H1 (cell line): ENCODE results near the gene PSMB9. TPM values are rescaled to one million over a fixed set of nuclear protein-coding genes. Genes with fewer than 3 reads are reported as not detected.

Experiments
- CTCF ChIA-PET: fragments of 300-600 bp; sonication (Branson Sonifier 250); formaldehyde crosslinking; loops from one replicate; lab custom pipeline; 2021; ENCODE audit not compliant: partially characterized antibody; lab: Charles Lee
- POLR2A ChIA-PET: fragments of 300-600 bp; sonication (Branson Sonifier 250); formaldehyde crosslinking; loops from one replicate; lab custom pipeline; 2021; ENCODE audit warnings: inconsistent platforms; ENCODE audit not compliant: partially characterized antibody; lab: Charles Lee
- DNase-seq, 2 experiments: peaks; one replicate each; pipeline versions ENCODE4 v3.0.0 to v3.0.0-alpha.2; 2010 to 2022; ENCODE audit warnings: low spot score in 2 of 2, low read depth in 1 of 2, mixed read lengths in 1 of 2
- FAIRE-seq: peaks from 2 replicates; lab custom pipeline; 2011; peaks lifted over from hg19 to GRCh38; lab: Jason Lieb, UNC
- H2AFZ ChIP-seq: 2 replicates; pipeline ENCODE4 v1.8.1; 2012; ENCODE audit warnings: low read length, inconsistent platforms
- H2AK5ac ChIP-seq: 2 replicates; pipeline ENCODE4 v1.6.1; 2013; ENCODE audit warnings: low read depth, low read length
- H2BK120ac ChIP-seq: replicated peaks from 2 replicates; pipeline ENCODE3; 2013; ENCODE audit warnings: low read depth, low read length, inconsistent platforms
- H2BK12ac ChIP-seq: 2 replicates; pipeline ENCODE4 v1.6.1; 2013; ENCODE audit warnings: low read depth, low read length
- H2BK15ac ChIP-seq: 2 replicates; pipeline ENCODE4 v1.6.1; 2013; ENCODE audit warnings: low read length
- H2BK20ac ChIP-seq: 2 replicates; pipeline ENCODE4 v1.6.1; 2013; ENCODE audit warnings: low read length
- H2BK5ac ChIP-seq: 2 replicates; pipeline ENCODE4 v1.6.1; 2013; ENCODE audit warnings: low read depth, low read length
- H3K14ac ChIP-seq: 2 replicates; pipeline ENCODE4 v1.6.1; 2013; ENCODE audit warnings: inconsistent platforms; ENCODE audit not compliant: insufficient read length
- H3K18ac ChIP-seq: 2 replicates; pipeline ENCODE4 v1.6.1; 2013; ENCODE audit warnings: low read length; ENCODE audit errors: extremely low read depth
- H3K23ac ChIP-seq: 2 replicates; pipeline ENCODE4 v1.6.1; 2013; ENCODE audit warnings: inconsistent platforms; ENCODE audit not compliant: insufficient read length
- H3K23me2 ChIP-seq: 2 replicates; pipeline ENCODE4 v1.6.1; 2013; ENCODE audit warnings: low read depth, low read length
- H3K27ac ChIP-seq: 2 replicates; pipeline ENCODE4 v1.6.1; 2011; ENCODE audit warnings: low read depth, low read length, inconsistent platforms
- H3K27me3 ChIP-seq, 4 experiments: replicated peaks in 1 of 4; 1 replicate in 1 of 4; 2 replicates in 3 of 4; pipeline versions ENCODE4 v1.6.1 to v1.8.1; 2011 to 2013; ENCODE audit warnings: low read length in 3 of 4, mild to moderate bottlenecking in 3 of 4, inconsistent platforms in 2 of 4, mixed read lengths in 2 of 4, moderate library complexity in 1 of 4; ENCODE audit not compliant: control insufficient read depth in 3 of 4, insufficient read depth in 3 of 4; ENCODE audit errors: extremely low read depth in 1 of 4
- H3K36me3 ChIP-seq, 4 experiments: 2 replicates each; pipeline versions ENCODE4 v1.6.1 to v1.8.1; 2011 to 2013; ENCODE audit warnings: mild to moderate bottlenecking in 4 of 4, low read length in 3 of 4, moderate library complexity in 2 of 4, control low read depth in 1 of 4, inconsistent platforms in 1 of 4; ENCODE audit not compliant: insufficient read depth in 4 of 4, control insufficient read depth in 2 of 4
- H3K4ac ChIP-seq: replicated peaks from 2 replicates; pipeline ENCODE3; 2013; ENCODE audit warnings: low read length, low read depth, mixed read lengths, inconsistent platforms; ENCODE audit not compliant: insufficient read length
- H3K4me1 ChIP-seq, 4 experiments: replicated peaks in 1 of 4; 1 replicate in 1 of 4; 2 replicates in 3 of 4; pipeline versions ENCODE4 v1.6.1 to v1.8.1; 2011 to 2013; ENCODE audit warnings: low read length in 3 of 4, inconsistent platforms in 2 of 4, mixed read lengths in 1 of 4; ENCODE audit not compliant: insufficient read depth in 4 of 4, control insufficient read depth in 3 of 4
- H3K4me2 ChIP-seq, 2 experiments: 2 replicates each; pipeline versions ENCODE4 v1.6.1 to v1.8.1; 2011 to 2013; ENCODE audit warnings: low read depth in 2 of 2, low read length in 2 of 2, control low read depth in 1 of 2, inconsistent platforms in 1 of 2, mild to moderate bottlenecking in 1 of 2; ENCODE audit not compliant: insufficient read depth in 1 of 2
- H3K4me3 ChIP-seq, 4 experiments: fragments of 200-600, 300-600 bp in 1 of 4; sonication (generic), shearing (Covaris generic), sonication (Bioruptor Twin) in 1 of 4; 2 replicates each; pipeline versions ENCODE4 v1.5.1 to v1.8.1; 2011 to 2016; ENCODE audit warnings: low read length in 4 of 4, low read depth in 3 of 4, control low read depth in 2 of 4, inconsistent platforms in 2 of 4, mild to moderate bottlenecking in 2 of 4, mixed read lengths in 1 of 4, moderate library complexity in 1 of 4; ENCODE audit not compliant: insufficient read depth in 2 of 4; ENCODE audit errors: extremely low read depth in 1 of 4
- H3K56ac ChIP-seq: replicated peaks from 2 replicates; pipeline ENCODE3; 2013; ENCODE audit warnings: low read depth, mild to moderate bottlenecking, mixed read lengths, low read length, inconsistent platforms; ENCODE audit not compliant: insufficient read length
- H3K79me1 ChIP-seq: 2 replicates; pipeline ENCODE4 v1.6.1; 2013; ENCODE audit warnings: low read depth, low read length, control low read depth
- H3K79me2 ChIP-seq, 2 experiments: 2 replicates each; pipeline versions ENCODE4 v1.6.1 to v1.8.1; 2012 to 2013; ENCODE audit warnings: low read length in 2 of 2, mild to moderate bottlenecking in 2 of 2, inconsistent platforms in 1 of 2; ENCODE audit not compliant: insufficient read depth in 2 of 2, control insufficient read depth in 1 of 2
- H3K9ac ChIP-seq, 4 experiments: replicated peaks in 1 of 4; 1 replicate in 1 of 4; 2 replicates in 3 of 4; pipeline versions ENCODE4 v1.6.1 to v1.8.1; 2011 to 2013; ENCODE audit warnings: low read depth in 3 of 4, low read length in 3 of 4, control low read depth in 2 of 4, mild to moderate bottlenecking in 2 of 4, moderate library complexity in 2 of 4, inconsistent platforms in 1 of 4; ENCODE audit errors: extremely low read depth in 1 of 4
- H3K9me3 ChIP-seq, 2 experiments: 2 replicates each; pipeline versions ENCODE4 v1.6.1 to v1.8.1; 2012 to 2013; ENCODE audit warnings: mild to moderate bottlenecking in 2 of 2, moderate library complexity in 2 of 2, control low read depth in 1 of 2, inconsistent platforms in 1 of 2, low read depth in 1 of 2, low read length in 1 of 2, mixed read lengths in 1 of 2; ENCODE audit not compliant: insufficient read depth in 2 of 2
- H4K20me1 ChIP-seq, 2 experiments: replicated peaks in 1 of 2; 2 replicates each; pipeline versions ENCODE3 to v1.8.1; 2011 to 2013; ENCODE audit warnings: inconsistent platforms in 2 of 2, low read length in 2 of 2, mild to moderate bottlenecking in 1 of 2; ENCODE audit not compliant: insufficient read depth in 2 of 2, control insufficient read depth in 1 of 2
- H4K5ac ChIP-seq: 2 replicates; pipeline ENCODE4 v1.6.1; 2013; ENCODE audit warnings: low read length, low read depth, mixed read lengths, inconsistent platforms; ENCODE audit not compliant: insufficient read length
- H4K8ac ChIP-seq: 2 replicates; pipeline ENCODE4 v1.8.0; 2013; ENCODE audit warnings: mild to moderate bottlenecking, moderate library complexity, low read length, inconsistent platforms; ENCODE audit not compliant: insufficient read depth; ENCODE audit errors: extremely low read depth
- H4K91ac ChIP-seq: replicated peaks from 2 replicates; pipeline ENCODE3; 2013; ENCODE audit warnings: low read length, mixed read lengths, inconsistent platforms; ENCODE audit not compliant: insufficient read length
- CREB1 ChIP-seq: IDR thresholded peaks from 2 replicates; pipeline ENCODE4 v1.6.1; 2012; ENCODE audit warnings: inconsistent platforms
- JUND ChIP-seq: IDR thresholded peaks from 2 replicates; pipeline ENCODE4 v1.6.1; 2011; ENCODE audit warnings: mild to moderate bottlenecking, improper control_type of control experiment, low read length
- NANOG ChIP-seq: IDR thresholded peaks from 2 replicates; pipeline ENCODE4 v1.6.1; 2011; ENCODE audit warnings: low read length, low read depth, mild to moderate bottlenecking, inconsistent platforms; ENCODE audit not compliant: insufficient read depth, poor library complexity, severe bottlenecking
- POLR2AphosphoS5 ChIP-seq: IDR thresholded peaks from 2 replicates; pipeline ENCODE4 v1.6.1; 2011; ENCODE audit warnings: low read depth, low read length
- RAD21 ChIP-seq, 2 experiments: IDR thresholded peaks in 1 of 2; conservative IDR thresholded peaks in 1 of 2; 2 replicates each; pipeline ENCODE4 v1.6.1; 2011; ENCODE audit warnings: low read depth in 2 of 2, low read length in 2 of 2, improper control_type of control experiment in 1 of 2, inconsistent platforms in 1 of 2, mild to moderate bottlenecking in 1 of 2, moderate library complexity in 1 of 2
- RFX5 ChIP-seq: IDR thresholded peaks from 2 replicates; pipeline ENCODE4 v1.6.1; 2011; ENCODE audit warnings: low read depth, low read length, improper control_type of control experiment, borderline replicate concordance
- SIRT6 ChIP-seq: IDR thresholded peaks from one replicate; pipeline ENCODE4 v1.7.1; 2012; ENCODE audit warnings: low read length, inconsistent platforms
- TEAD4 ChIP-seq: IDR thresholded peaks from 2 replicates; pipeline ENCODE4 v1.6.1; 2012; ENCODE audit warnings: low read depth, low read length, inconsistent platforms, mixed read lengths
- WGBS, 2 experiments: shearing (Covaris generic) in 1 of 2; methylation state at CpG; one replicate each; pipeline versions ENCODE4 v1.1.6 to v1.1.7; 2013 to 2015; ENCODE audit warnings: low lambda C conversion rate in 2 of 2, mixed read lengths in 2 of 2, inconsistent platforms in 1 of 2, low coverage in 1 of 2, missing lambda C conversion rate in 1 of 2; ENCODE audit not compliant: insufficient replicate concordance in 2 of 2, insufficient coverage in 1 of 2, insufficient read length in 1 of 2; ENCODE audit errors: extremely low coverage in 1 of 2, missing lambda C conversion rate in 1 of 2; 5-methylcytosine and 5-hydroxymethylcytosine counted together
- polyA plus RNA-seq, 7 experiments: library from polyadenylated mRNA; depleted of rRNA in 3 of 7; stranded (reverse) in 5 of 7; unstranded in 2 of 7; fragments of >200 nt in 5 of 7; fragments of 200-250 nt in 2 of 7; gene quantifications; 1 replicate in 5 of 7; 2 replicates in 1 of 7; 4 replicates in 1 of 7; pipeline versions ENCODE4 v1.2.1 to v1.2.3, GENCODE V29; 2011 to 2013; ENCODE audit warnings: missing spikeins in 2 of 7, mixed read lengths in 2 of 7
- total RNA-seq: library from RNA; stranded (reverse); fragmentation: NEBNext Ultra II Directional; extraction: Animal tissue kit (Norgen Biotek cat#: 25700); gene quantifications from 2 replicates; pipeline ENCODE4 v1.2.1, GENCODE V29; 2021

Gene PSMB9
- total and polyA plus RNA-seq, 2 of the 8 experiments (the other 6 are each of a cell fraction or from before 2014, with no cell fraction given): 4.5 to 22.8 TPM

GRCh38 chr6:32843979-32844838 is 9.8 kb upstream of the PSMB9 start, which contains the start of gene PSMB8:
Gene PSMB8 (minus strand): TSS chr6:32844047. CDS start chr6:32843996, 51 bp downstream.
- ChIA-PET CTCF (interaction anchor here (0.8 to 11.2 kb wide), 10 partner anchors 9 to 431 kb away, joined by 3 to 402 read pairs (median 5); partner anchors contain the start of genes HLA-DMA, PSMB9 and TAP1), POLR2A (interaction anchor here (1.3 to 3.0 kb wide), 6 partner anchors 9 to 128 kb away, joined by 4 to 25 read pairs (median 5); partner anchors contain the start of genes PSMB9 and TAP1)
- Histone ChIP-seq H4K20me1 (peaks cover 0 to 2% of the 10 kb centered on the region in 2 experiments), H4K8ac (peak within 1 kb of the TSS; percentile 15; the same call in 1 of the 2 replicates), H3K23ac (no peak within 1 kb of the TSS), H2BK12ac (no peak within 1 kb of the TSS), H3K27ac (no peak within 1 kb of the TSS), H2BK15ac (no peak within 1 kb of the TSS; the same call in 1 of the 2 replicates), H3K4me2 (peak within 1 kb of the TSS; percentile 92 to 93), H3K36me3 (peaks cover 0 to 5% (median 0%) of the 10 kb centered on the region in 4 experiments; a peak in 5 of 8 replicates), H3K4me3 (peak within 1 kb of the TSS; percentile 59 to 93 (median 88)), H3K9me3 (no peaks in the 10 kb centered on the region), H3K4me1 (peaks cover 0 to 3% (median 0%) of the 10 kb centered on the region in 4 experiments; a peak in 2 of 7 replicates), H2BK20ac (no peak within 1 kb of the TSS), H4K91ac (no peak within 1 kb of the TSS), H3K9ac (peak within 1 kb of the TSS; percentile 48 to 63 (median 54)), H2BK120ac (no peak within 1 kb of the TSS), H3K56ac (no peak within 1 kb of the TSS), H3K18ac (peak within 1 kb of the TSS; percentile 84), H3K79me1 (no peaks in the 10 kb centered on the region), H3K27me3 (peaks cover 0 to 11% (median 10%) of the 10 kb centered on the region in 4 experiments; a peak in 4 of 7 replicates), H2AK5ac (no peak within 1 kb of the TSS), H3K14ac (no peak within 1 kb of the TSS), H2AFZ (peak within 1 kb of the TSS; percentile 89), H4K5ac (no peak within 1 kb of the TSS), H2BK5ac (0 out of 2 replicates have a peak within 1 kb of the TSS, but pooled peaks have one; percentile 26), H3K23me2 (peaks cover 13% of the 10 kb centered on the region), H3K4ac (no peak within 1 kb of the TSS), H3K79me2 (no peaks in the 10 kb centered on the region)
- peak; percentile 81 for FAIRE-seq
- WGBS, 2 experiments: 3% methylated on average over 40 of the region's 40 CpGs; no CpG with 5 or more reads in 1 of the 2 experiments
- DNase-seq: peak; percentile 88 to 95
- TF ChIP-seq SIRT6: no peak
- no peak for TF ChIP-seq JUND
- TF ChIP-seq POLR2AphosphoS5: peak; percentile 73
- no peak for TF ChIP-seq TEAD4
- no peak for TF ChIP-seq NANOG
- no peak for TF ChIP-seq RAD21 (IDR thresholded peaks at IDR 0.05 in 1 of 2, conservative IDR thresholded peaks at IDR 0.05 in 1 of 2; ENCODE audit: low read depth in 2 of 2, low read length in 2 of 2)
- peak; percentile 97 for TF ChIP-seq CREB1
- TF ChIP-seq RFX5: peak; percentile 99
